CD4-positive, alpha-beta T cell (primary cell): ENCODE data around the gene TGM5. TPM values are rescaled to one million over a fixed set of nuclear protein-coding genes. Genes with fewer than 3 reads are reported as not detected.

Experiments used
- ATAC-seq: fragments of 200-7000 bp; cut with Tn5 transposase; one replicate; pipeline ENCODE4 v1.10.0; 2022; ENCODE audit warnings: mild to moderate bottlenecking; ENCODE audit not compliant: poor library complexity
- CTCF ChIA-PET: fragments of 350-600 bp; sonication (Branson Sonifier 250); formaldehyde crosslinking; loops from one replicate; lab custom pipeline; 2021; ENCODE audit warnings: antibody characterized with exemption, inconsistent platforms; lab: Charles Lee
- POLR2A ChIA-PET: fragments of 350-600 bp; sonication (Branson Sonifier 250); formaldehyde crosslinking; loops from one replicate; lab custom pipeline; 2021; ENCODE audit warnings: antibody characterized with exemption, inconsistent platforms; lab: Charles Lee
- DNase-seq, 14 experiments: peaks; one replicate each; pipeline ENCODE4 v3.0.0-alpha.2; 2013 to 2020; ENCODE audit warnings: mixed read lengths in 2 of 14
- H3K27ac ChIP-seq, 2 donors: one replicate each; pipeline versions ENCODE4 v1.5.1 to v1.7.0; 2013; ENCODE audit warnings: low read length in 2 of 2, low read depth in 1 of 2, mild to moderate bottlenecking in 1 of 2
- H3K27me3 ChIP-seq, 2 experiments: 1 replicate in 1 of 2; 2 replicates in 1 of 2; pipeline versions ENCODE4 v1.6.1 to v1.7.0; 2013; ENCODE audit warnings: low read length in 2 of 2, control low read depth in 1 of 2, mild to moderate bottlenecking in 1 of 2, moderate library complexity in 1 of 2; ENCODE audit not compliant: insufficient read depth in 2 of 2, control insufficient read depth in 1 of 2
- H3K36me3 ChIP-seq: one replicate; pipeline ENCODE4 v1.6.1; 2013; ENCODE audit warnings: low read length, control low read depth; ENCODE audit not compliant: insufficient read depth
- H3K4me1 ChIP-seq: one replicate; pipeline ENCODE4 v1.6.1; 2013; ENCODE audit warnings: low read length, control low read depth; ENCODE audit not compliant: insufficient read depth
- H3K4me3 ChIP-seq: one replicate; pipeline ENCODE4 v1.5.1; 2013; ENCODE audit warnings: mild to moderate bottlenecking, low read length, moderate library complexity
- H3K9me3 ChIP-seq, 2 experiments: 1 replicate in 1 of 2; 2 replicates in 1 of 2; pipeline versions ENCODE4 v1.6.1 to v1.7.0; 2013; ENCODE audit warnings: low read length in 2 of 2, mild to moderate bottlenecking in 2 of 2, control low read depth in 1 of 2, moderate library complexity in 1 of 2; ENCODE audit not compliant: control insufficient read depth in 1 of 2, insufficient read depth in 1 of 2
- H3K27ac Mint-ChIP-seq: one replicate; pipeline ENCODE4 v1.8.0; 2020; ENCODE audit warnings: mixed read lengths
- H3K27me3 Mint-ChIP-seq: one replicate; pipeline ENCODE4 v1.8.0; 2021; ENCODE audit warnings: mixed read lengths
- H3K36me3 Mint-ChIP-seq: one replicate; pipeline ENCODE4 v1.8.0; 2021; ENCODE audit warnings: low read depth, mixed read lengths
- H3K4me1 Mint-ChIP-seq: one replicate; pipeline ENCODE4 v1.8.0; 2021; ENCODE audit warnings: low read depth, mixed read lengths
- H3K4me3 Mint-ChIP-seq: one replicate; pipeline ENCODE4 v1.8.0; 2020; ENCODE audit warnings: mild to moderate bottlenecking, mixed read lengths
- H3K9me3 Mint-ChIP-seq: one replicate; pipeline ENCODE4 v1.8.0; 2020; ENCODE audit warnings: mixed read lengths
- CTCF ChIP-seq: fragments of 200-600 bp; IDR thresholded peaks from one replicate; pipeline ENCODE4 v1.8.0; 2022; ENCODE audit warnings: antibody characterized with exemption, mild to moderate bottlenecking
- intact Hi-C, 2 experiments: fragments of 100-400 bp; cut with DNase I in 1 of 2; cut with micrococcal nuclease in 1 of 2; formaldehyde crosslinking; loops; one replicate each; pipeline versions ENCODE4 v1.15.1 to v1.9.0; 2023 to 2025; cut with DNase I, micrococcal nuclease
- total RNA-seq, 174 experiments: library from RNA in 2 of 174; stranded (reverse) in 2 of 174; gene quantifications; one replicate each; pipeline ENCODE4 v1.2.3 and lab custom pipeline; 2021 to 2026

Gene TGM5
- total RNA-seq, 2 experiments from 2014 or later: not detected

- Histone ChIP-seq H3K36me3 (no peaks in the 10 kb centered on the region), H3K9me3 (no peaks in the 10 kb centered on the region), H3K27ac (no peak overlapping the region), H3K27me3 (peaks cover 3 to 13% of the 10 kb centered on the region in 2 experiments), H3K4me1 (peaks cover 3% of the 10 kb centered on the region), H3K4me3 (no peak overlapping the region)
- ChIA-PET CTCF (no interaction called here), POLR2A (no interaction called here)
- TF ChIP-seq CTCF: no peak
- H3K27ac Mint-ChIP-seq: no peak overlapping the region
- no peaks in the 10 kb centered on the region for H3K9me3 Mint-ChIP-seq
- DNase-seq (no peak), ATAC-seq (no peak)
- no peak overlapping the region for H3K4me3 Mint-ChIP-seq
- intact Hi-C loops: no loop called here
- H3K36me3 Mint-ChIP-seq: no peaks in the 10 kb centered on the region
- H3K27me3 Mint-ChIP-seq: peaks cover 10% of the 10 kb centered on the region
- H3K4me1 Mint-ChIP-seq: peaks cover 6% of the 10 kb centered on the region
Observed at GRCh38 chr15:43208052-43209002, 58.4 kb downstream of the TGM5 start.

GRCh38 chr15:43207024-43207423, 59.7 kb downstream of the TGM5 start:
- Histone ChIP-seq H3K9me3 (no peaks in the 10 kb centered on the region), H3K27ac (no peak overlapping the region), H3K27me3 (peaks cover 3 to 13% of the 10 kb centered on the region in 2 experiments), H3K36me3 (no peaks in the 10 kb centered on the region), H3K4me1 (peaks cover 3% of the 10 kb centered on the region), H3K4me3 (no peak overlapping the region)
- Mint-ChIP-seq H3K36me3 (no peaks in the 10 kb centered on the region), H3K27me3 (peaks cover 10% of the 10 kb centered on the region), H3K27ac (no peak overlapping the region), H3K4me3 (no peak overlapping the region), H3K4me1 (peaks cover 6% of the 10 kb centered on the region), H3K9me3 (no peaks in the 10 kb centered on the region)
- no peak for TF ChIP-seq CTCF
- intact Hi-C loops: no loop called here
- ATAC-seq (no peak), DNase-seq (no peak)
- ChIA-PET CTCF (no interaction called here), POLR2A (no interaction called here)

GRCh38 chr15:43206054-43206453, 60.7 kb downstream of the TGM5 start:
- no peak overlapping the region for H3K27ac Mint-ChIP-seq
- no peak for TF ChIP-seq CTCF

More at GRCh38 chr15:43206054-43206453, 60.7 kb downstream of the TGM5 start:
- H3K9me3 ChIP-seq: no peaks in the 10 kb centered on the region
- DNase-seq: no peak
- peaks cover 3% of the 10 kb centered on the region for H3K4me1 ChIP-seq
- no peaks in the 10 kb centered on the region for H3K36me3 ChIP-seq
- Mint-ChIP-seq H3K4me3 (no peak overlapping the region), H3K4me1 (peaks cover 6% of the 10 kb centered on the region), H3K27me3 (peaks cover 10% of the 10 kb centered on the region), H3K36me3 (no peaks in the 10 kb centered on the region), H3K9me3 (no peaks in the 10 kb centered on the region)
- H3K27me3 ChIP-seq: peaks cover 3 to 13% of the 10 kb centered on the region in 2 experiments
- ATAC-seq: no peak
- no peak overlapping the region for H3K4me3 ChIP-seq
- ChIA-PET CTCF (no interaction called here), POLR2A (no interaction called here)
- intact Hi-C loops: no loop called here
- H3K27ac ChIP-seq: no peak overlapping the region
